ENCODE results near the gene TSC22D1.

DNA sequence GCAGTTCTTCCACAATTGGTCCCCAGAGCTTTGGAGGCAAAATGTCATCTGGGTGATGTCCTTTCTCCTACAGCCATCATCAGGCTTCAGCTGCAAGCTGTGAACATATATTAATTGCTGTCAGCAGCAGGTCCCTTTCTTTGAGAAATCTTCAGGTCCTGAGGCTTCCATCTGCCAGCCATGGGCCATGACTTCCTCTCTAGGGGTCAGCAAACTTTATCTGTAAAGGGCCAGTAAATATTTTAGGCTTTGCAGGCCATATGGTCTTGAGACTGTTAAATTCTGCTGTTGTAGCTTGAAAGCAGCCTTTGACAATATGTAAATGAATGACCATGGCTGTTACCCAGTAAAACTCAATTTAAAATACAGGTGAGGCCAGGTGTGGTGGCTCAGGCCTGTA lies 175.4 kb downstream of the TSC22D1 start:
- no peak for TF ChIP-seq POLR2A (IDR thresholded peaks at IDR 0.05)
- TF ChIP-seq, protein P1, sequence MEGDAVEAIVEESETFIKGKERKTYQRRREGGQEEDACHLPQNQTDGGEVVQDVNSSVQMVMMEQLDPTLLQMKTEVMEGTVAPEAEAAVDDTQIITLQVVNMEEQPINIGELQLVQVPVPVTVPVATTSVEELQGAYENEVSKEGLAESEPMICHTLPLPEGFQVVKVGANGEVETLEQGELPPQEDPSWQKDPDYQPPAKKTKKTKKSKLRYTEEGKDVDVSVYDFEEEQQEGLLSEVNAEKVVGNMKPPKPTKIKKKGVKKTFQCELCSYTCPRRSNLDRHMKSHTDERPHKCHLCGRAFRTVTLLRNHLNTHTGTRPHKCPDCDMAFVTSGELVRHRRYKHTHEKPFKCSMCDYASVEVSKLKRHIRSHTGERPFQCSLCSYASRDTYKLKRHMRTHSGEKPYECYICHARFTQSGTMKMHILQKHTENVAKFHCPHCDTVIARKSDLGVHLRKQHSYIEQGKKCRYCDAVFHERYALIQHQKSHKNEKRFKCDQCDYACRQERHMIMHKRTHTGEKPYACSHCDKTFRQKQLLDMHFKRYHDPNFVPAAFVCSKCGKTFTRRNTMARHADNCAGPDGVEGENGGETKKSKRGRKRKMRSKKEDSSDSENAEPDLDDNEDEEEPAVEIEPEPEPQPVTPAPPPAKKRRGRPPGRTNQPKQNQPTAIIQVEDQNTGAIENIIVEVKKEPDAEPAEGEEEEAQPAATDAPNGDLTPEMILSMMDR (IDR thresholded peaks at IDR 0.05): no peak
- TF ChIP-seq EP300 (IDR thresholded peaks at IDR 0.05): no peak
